Keratinocyte (primary cell): ENCODE data around the gene CRISPLD2. TPM values are rescaled to one million over a fixed set of nuclear protein-coding genes. Genes with fewer than 3 reads are reported as not detected.

Experiments
- DNase-seq: peaks from one replicate; pipeline ENCODE4 v3.0.0-alpha.2; 2011; ENCODE audit warnings: low read depth, missing footprints, low spot score
- FAIRE-seq: peaks from 2 replicates; lab custom pipeline; 2011; peaks lifted over from hg19 to GRCh38; lab: Jason Lieb, UNC
- H2AFZ ChIP-seq: 2 replicates; pipeline ENCODE4 v1.6.0; 2012; ENCODE audit warnings: low read length, control low read depth, inconsistent platforms; ENCODE audit not compliant: control insufficient read depth
- H3K27ac ChIP-seq: 2 replicates; pipeline ENCODE4 v1.5.1; 2011; ENCODE audit warnings: low read length; ENCODE audit not compliant: control insufficient read depth, insufficient read depth
- H3K27me3 ChIP-seq: 3 replicates; pipeline ENCODE4 v1.6.0; 2011; ENCODE audit warnings: low read length; ENCODE audit not compliant: control insufficient read depth, insufficient read depth; ENCODE audit errors: extremely low read depth
- H3K36me3 ChIP-seq, 2 experiments: 2 replicates in 1 of 2; 3 replicates in 1 of 2; pipeline ENCODE4 v1.5.1; 2011; ENCODE audit warnings: low read length in 2 of 2, mild to moderate bottlenecking in 1 of 2; ENCODE audit not compliant: control insufficient read depth in 2 of 2, insufficient read depth in 2 of 2; ENCODE audit errors: extremely low read depth in 1 of 2
- H3K4me1 ChIP-seq: 3 replicates; pipeline ENCODE4 v1.5.1; 2011; ENCODE audit warnings: low read length; ENCODE audit not compliant: control insufficient read depth, insufficient read depth; ENCODE audit errors: extremely low read depth
- H3K4me2 ChIP-seq: 3 replicates; pipeline ENCODE4 v1.6.0; 2011; ENCODE audit warnings: low read depth, low read length; ENCODE audit not compliant: control insufficient read depth, insufficient read depth; ENCODE audit errors: extremely low read depth
- H3K4me3 ChIP-seq, 3 experiments: fragments of 200-600 bp in 1 of 3; sonication (generic) in 1 of 3; 2 replicates in 2 of 3; 3 replicates in 1 of 3; pipeline ENCODE4 v1.5.1; 2011 to 2016; ENCODE audit warnings: low read length in 3 of 3, mild to moderate bottlenecking in 3 of 3, control low read depth in 2 of 3, inconsistent platforms in 1 of 3, low read depth in 1 of 3, mixed read lengths in 1 of 3, mixed run types in 1 of 3, moderate library complexity in 1 of 3; ENCODE audit not compliant: control insufficient read depth in 2 of 3, insufficient read depth in 2 of 3; ENCODE audit errors: extremely low read depth in 1 of 3
- H3K79me2 ChIP-seq: 2 replicates; pipeline ENCODE4 v1.6.0; 2012; ENCODE audit warnings: low read length; ENCODE audit not compliant: control insufficient read depth, insufficient read depth
- H3K9ac ChIP-seq: 3 replicates; pipeline ENCODE4 v1.6.0; 2011; ENCODE audit warnings: low read length; ENCODE audit not compliant: control insufficient read depth, insufficient read depth; ENCODE audit errors: extremely low read depth
- H3K9me1 ChIP-seq: 3 replicates; pipeline ENCODE4 v1.6.0; 2011; ENCODE audit warnings: low read length; ENCODE audit not compliant: control insufficient read depth, insufficient read depth; ENCODE audit errors: extremely low read depth
- H3K9me3 ChIP-seq: 2 replicates; pipeline ENCODE4 v1.5.1; 2012; ENCODE audit warnings: low read depth, low read length; ENCODE audit not compliant: control insufficient read depth
- H4K20me1 ChIP-seq: 3 replicates; pipeline ENCODE4 v1.6.0; 2011; ENCODE audit warnings: low read length; ENCODE audit not compliant: control insufficient read depth, insufficient read depth; ENCODE audit errors: extremely low read depth
- EZH2 ChIP-seq: IDR thresholded peaks from one replicate; pipeline ENCODE4 v1.6.1; 2012; ENCODE audit warnings: inconsistent platforms, mild to moderate bottlenecking, low read length, moderate library complexity
- dilution Hi-C: fragments of 300-500 bp; cut with MboI; formaldehyde crosslinking; loops from one replicate; pipeline ENCODE4 v1.7.0; 2020; ENCODE audit warnings: low sequenced_read_pairs; ENCODE audit not compliant: extremely low pct_ligation_motif_present
- polyA plus RNA-seq, 5 experiments: library from polyadenylated mRNA; depleted of rRNA in 3 of 5; stranded (reverse) in 3 of 5; stranded (forward) in 1 of 5; unstranded in 1 of 5; fragments of >200 nt; gene quantifications; 1 replicate in 1 of 5; 2 replicates in 3 of 5; 3 replicates in 1 of 5; pipeline versions ENCODE4 v1.2.1 to v1.2.3, GENCODE V29; 2011 to 2012; ENCODE audit warnings: missing spikeins in 2 of 5, low read depth in 1 of 5, low replicate concordance in 1 of 5
- TF ChIP-seq, protein P1 (sequence below), 3 experiments: IDR thresholded peaks in 1 of 3; conservative IDR thresholded peaks in 1 of 3; optimal IDR thresholded peaks in 1 of 3; 2 replicates in 2 of 3; 3 replicates in 1 of 3; pipeline versions ENCODE3 to v1.5.1; 2011; ENCODE audit warnings: low read length in 3 of 3, mild to moderate bottlenecking in 3 of 3, moderate library complexity in 2 of 3, control low read depth in 1 of 3, inconsistent platforms in 1 of 3; ENCODE audit not compliant: insufficient read depth in 2 of 3; ENCODE audit errors: extremely low read depth in 1 of 3

The CRISPLD2 gene
- polyA plus RNA-seq, 1 donor (not counting 4 experiments of a cell fraction or from before 2014, with no cell fraction given), result 1.2 TPM

DNA sequence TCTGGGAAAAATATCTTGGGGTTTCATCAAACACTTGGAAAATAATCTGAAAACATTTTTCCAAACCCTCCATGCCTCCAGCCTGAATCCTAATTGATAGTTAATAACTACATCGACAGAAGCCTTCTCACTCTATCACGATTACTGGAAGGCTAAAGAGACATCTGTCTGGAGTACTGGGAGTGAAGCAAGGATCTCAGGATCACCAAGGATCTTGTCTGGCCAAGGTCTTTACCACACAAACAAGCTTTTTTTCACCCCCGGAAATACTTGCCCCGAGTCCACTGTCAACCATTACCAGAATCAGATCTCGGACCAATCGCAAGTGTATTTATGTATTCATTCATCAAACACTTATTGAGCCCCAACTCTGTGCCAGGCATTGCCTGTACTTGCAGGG lies 28.3 kb upstream of the CRISPLD2 start:
- TF ChIP-seq EZH2, result no peak
- TF ChIP-seq, protein P1, sequence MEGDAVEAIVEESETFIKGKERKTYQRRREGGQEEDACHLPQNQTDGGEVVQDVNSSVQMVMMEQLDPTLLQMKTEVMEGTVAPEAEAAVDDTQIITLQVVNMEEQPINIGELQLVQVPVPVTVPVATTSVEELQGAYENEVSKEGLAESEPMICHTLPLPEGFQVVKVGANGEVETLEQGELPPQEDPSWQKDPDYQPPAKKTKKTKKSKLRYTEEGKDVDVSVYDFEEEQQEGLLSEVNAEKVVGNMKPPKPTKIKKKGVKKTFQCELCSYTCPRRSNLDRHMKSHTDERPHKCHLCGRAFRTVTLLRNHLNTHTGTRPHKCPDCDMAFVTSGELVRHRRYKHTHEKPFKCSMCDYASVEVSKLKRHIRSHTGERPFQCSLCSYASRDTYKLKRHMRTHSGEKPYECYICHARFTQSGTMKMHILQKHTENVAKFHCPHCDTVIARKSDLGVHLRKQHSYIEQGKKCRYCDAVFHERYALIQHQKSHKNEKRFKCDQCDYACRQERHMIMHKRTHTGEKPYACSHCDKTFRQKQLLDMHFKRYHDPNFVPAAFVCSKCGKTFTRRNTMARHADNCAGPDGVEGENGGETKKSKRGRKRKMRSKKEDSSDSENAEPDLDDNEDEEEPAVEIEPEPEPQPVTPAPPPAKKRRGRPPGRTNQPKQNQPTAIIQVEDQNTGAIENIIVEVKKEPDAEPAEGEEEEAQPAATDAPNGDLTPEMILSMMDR (optimal IDR thresholded peaks at IDR 0.05 in 1 of 3, IDR thresholded peaks at IDR 0.05 in 1 of 3, conservative IDR thresholded peaks at IDR 0.05 in 1 of 3; ENCODE audit: extremely low read depth in 1 of 3, insufficient read depth in 2 of 3, low read length in 3 of 3), result no peak
- no peak overlapping the region for H3K9ac ChIP-seq
- H3K79me2 ChIP-seq, result no peaks in the 10 kb centered on the region
- no peak overlapping the region for H3K4me2 ChIP-seq
- H3K4me3 ChIP-seq, result no peak overlapping the region
- no peak overlapping the region for H3K27ac ChIP-seq
- H3K27me3 ChIP-seq, result no peaks in the 10 kb centered on the region
- DNase-seq (no peak), FAIRE-seq (no peak)
- H3K9me1 ChIP-seq, result no peaks in the 10 kb centered on the region
- H3K36me3 ChIP-seq, result peaks cover 0 to 2% of the 10 kb centered on the region in 2 experiments
- H3K9me3 ChIP-seq, result no peaks in the 10 kb centered on the region
- dilution Hi-C loops, result no loop called here
- peaks cover 2% of the 10 kb centered on the region for H3K4me1 ChIP-seq
- no peak overlapping the region for H2AFZ ChIP-seq
- no peaks in the 10 kb centered on the region for H4K20me1 ChIP-seq

- Histone ChIP-seq H3K9me1 (no peaks in the 10 kb centered on the region), H3K9me3 (no peaks in the 10 kb centered on the region), H3K27ac (no peak overlapping the region), H3K4me1 (peaks cover 2% of the 10 kb centered on the region), H3K4me2 (no peak overlapping the region), H3K27me3 (no peaks in the 10 kb centered on the region), H4K20me1 (no peaks in the 10 kb centered on the region), H3K79me2 (no peaks in the 10 kb centered on the region), H3K36me3 (peaks cover 0 to 2% of the 10 kb centered on the region in 2 experiments), H3K4me3 (no peak overlapping the region), H3K9ac (no peak overlapping the region), H2AFZ (no peak overlapping the region)
- FAIRE-seq (no peak), DNase-seq (no peak)
- TF ChIP-seq EZH2, result no peak
- TF ChIP-seq, protein P1 (optimal IDR thresholded peaks at IDR 0.05 in 1 of 3, IDR thresholded peaks at IDR 0.05 in 1 of 3, conservative IDR thresholded peaks at IDR 0.05 in 1 of 3; ENCODE audit: extremely low read depth in 1 of 3, insufficient read depth in 2 of 3, low read length in 3 of 3), result no peak
- dilution Hi-C loops, result no loop called here
These were observed 25.6 kb upstream of the CRISPLD2 start for GRCh38 chr16:84794186-84794585.
